WI38 (cell line): ENCODE results near the gene HTR2B.

Source experiments
- H3K4me3 ChIP-seq: 2 replicates; pipeline ENCODE4 v1.5.1; 2011; ENCODE audit warnings: low read depth, mild to moderate bottlenecking, control low read depth, low read length
- TF ChIP-seq, protein P1 (sequence below): IDR thresholded peaks from 2 replicates; pipeline ENCODE4 v1.5.1; 2012; ENCODE audit warnings: low read depth, mild to moderate bottlenecking, control low read depth, low read length

HTR2B gene

DNA sequence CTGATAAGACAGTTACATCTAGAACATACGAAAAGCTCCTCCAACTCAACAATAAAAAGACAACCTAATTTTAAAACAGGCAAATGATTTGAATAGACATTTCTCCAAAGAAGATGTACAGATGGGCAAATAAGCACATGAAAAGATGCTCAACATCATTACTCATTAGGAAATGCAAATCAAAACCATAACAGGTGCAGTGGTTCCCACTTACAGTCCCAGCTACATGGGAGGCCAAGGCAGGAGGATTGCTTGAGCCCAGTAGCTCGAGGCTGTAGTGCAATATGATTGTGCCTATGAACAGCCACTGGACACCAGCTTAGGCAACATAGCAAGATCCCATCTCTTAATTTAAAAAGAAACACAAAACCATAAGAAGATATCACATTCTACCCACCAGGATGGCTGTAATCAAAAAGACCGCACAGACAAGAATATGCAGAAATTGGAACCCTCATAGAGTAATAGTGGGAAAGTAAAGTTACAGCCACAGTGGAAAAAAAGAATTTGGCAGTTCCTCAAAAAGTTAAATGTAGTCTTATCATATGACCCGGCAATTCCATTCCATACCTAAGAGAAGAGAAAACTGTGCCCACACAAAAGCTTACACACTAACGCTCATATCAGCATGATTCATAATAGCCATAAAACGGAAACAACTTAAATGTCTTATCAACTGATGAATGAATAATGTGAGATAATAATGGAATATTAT is 43.1 kb upstream of the HTR2B start:
- TF ChIP-seq, protein P1, sequence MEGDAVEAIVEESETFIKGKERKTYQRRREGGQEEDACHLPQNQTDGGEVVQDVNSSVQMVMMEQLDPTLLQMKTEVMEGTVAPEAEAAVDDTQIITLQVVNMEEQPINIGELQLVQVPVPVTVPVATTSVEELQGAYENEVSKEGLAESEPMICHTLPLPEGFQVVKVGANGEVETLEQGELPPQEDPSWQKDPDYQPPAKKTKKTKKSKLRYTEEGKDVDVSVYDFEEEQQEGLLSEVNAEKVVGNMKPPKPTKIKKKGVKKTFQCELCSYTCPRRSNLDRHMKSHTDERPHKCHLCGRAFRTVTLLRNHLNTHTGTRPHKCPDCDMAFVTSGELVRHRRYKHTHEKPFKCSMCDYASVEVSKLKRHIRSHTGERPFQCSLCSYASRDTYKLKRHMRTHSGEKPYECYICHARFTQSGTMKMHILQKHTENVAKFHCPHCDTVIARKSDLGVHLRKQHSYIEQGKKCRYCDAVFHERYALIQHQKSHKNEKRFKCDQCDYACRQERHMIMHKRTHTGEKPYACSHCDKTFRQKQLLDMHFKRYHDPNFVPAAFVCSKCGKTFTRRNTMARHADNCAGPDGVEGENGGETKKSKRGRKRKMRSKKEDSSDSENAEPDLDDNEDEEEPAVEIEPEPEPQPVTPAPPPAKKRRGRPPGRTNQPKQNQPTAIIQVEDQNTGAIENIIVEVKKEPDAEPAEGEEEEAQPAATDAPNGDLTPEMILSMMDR, result no peak
- no peak overlapping the region for H3K4me3 ChIP-seq

GRCh38 chr2:231163414-231164095 is 38.7 kb upstream of the HTR2B start:
- TF ChIP-seq, protein P1, result no peak
- no peak overlapping the region for H3K4me3 ChIP-seq

- H3K4me3 ChIP-seq, result no peak overlapping the region
- TF ChIP-seq, protein P1, result no peak
Measured at GRCh38 chr2:231163011-231163410, 38.2 kb upstream of the HTR2B start.

- no peak overlapping the region for H3K4me3 ChIP-seq
- TF ChIP-seq, protein P1, result no peak
Measured at GRCh38 chr2:231161877-231162329, 37.1 kb upstream of the HTR2B start.

GRCh38 chr2:231161252-231161839 is 36.5 kb upstream of the HTR2B start:
- TF ChIP-seq, protein P1, result no peak
- no peak overlapping the region for H3K4me3 ChIP-seq

DNA sequence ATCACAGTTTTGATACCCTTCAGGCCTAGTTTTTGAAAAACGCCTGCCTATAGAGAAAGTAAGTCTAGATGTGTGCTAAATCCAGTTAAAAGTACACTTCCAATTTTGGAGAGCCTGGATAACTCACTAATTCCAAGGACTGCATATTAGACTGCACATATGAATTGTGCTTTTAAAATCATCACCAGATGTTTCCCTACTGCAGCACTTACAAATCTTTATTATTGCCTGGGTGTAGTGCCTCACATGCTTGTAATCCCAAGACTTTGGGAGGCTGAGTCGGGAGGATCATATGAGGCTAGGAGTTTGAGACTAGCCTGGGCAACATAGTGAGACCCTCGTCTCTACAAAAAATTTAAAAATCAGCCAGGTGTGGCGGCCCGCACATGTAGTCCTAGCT is 35.9 kb upstream of the HTR2B start:
- no peak overlapping the region for H3K4me3 ChIP-seq
- TF ChIP-seq, protein P1, result no peak

GRCh38 chr2:231159306-231159705 is 34.5 kb upstream of the HTR2B start:
- H3K4me3 ChIP-seq, result no peak overlapping the region
- TF ChIP-seq, protein P1, result no peak
